ENCODE data around the gene DHX35. TPM values are rescaled to one million over a fixed set of nuclear protein-coding genes. Genes with fewer than 3 reads are reported as not detected.

Gene DHX35
- total and polyA plus RNA-seq, 10 of the 15 experiments (the other 5 are each of a cell fraction or from before 2014, with no cell fraction given), result 4.3 to 21.6 (median 14.9) TPM

- no peak for DNase-seq (ENCODE audit: low read depth, low spot score)
- no peaks in the 10 kb centered on the region for H4K20me1 ChIP-seq (ENCODE audit: control insufficient read depth, insufficient read depth)
- no peak overlapping the region for H2AFZ ChIP-seq (ENCODE audit: control insufficient read depth, low read depth, low read length)
- no peaks in the 10 kb centered on the region for H3K9me3 ChIP-seq (replicated peaks; ENCODE audit: control insufficient read depth, insufficient read depth, low read length)
- BruUV-seq (replicated peaks), result no TSS peak
- no peaks in the 10 kb centered on the region for H3K79me2 ChIP-seq (ENCODE audit: control insufficient read depth, insufficient read depth, low read length)
- H3K27ac ChIP-seq (ENCODE audit: control insufficient read depth, insufficient read depth), result no peak overlapping the region
- ATAC-seq, result no peak
- H3K27me3 ChIP-seq (replicated peaks in 1 of 2; ENCODE audit: control insufficient read depth in 2 of 2, insufficient read depth in 2 of 2, low read length in 1 of 2), result no peaks in the 10 kb centered on the region
- intact Hi-C loops (cut with micrococcal nuclease; ENCODE audit: unreplicated experiment) (no loop called here), in situ Hi-C loops (cut with MboI) (no loop called here)
- no peak overlapping the region for H3K9ac ChIP-seq (ENCODE audit: control insufficient read depth, insufficient read depth, low read length)
- POLR2A ChIA-PET, result no interaction called here
- H3K4me3 ChIP-seq, result no peak overlapping the region
- RAD21 ChIA-PET (ENCODE audit: unreplicated experiment), result no interaction called here
- TF ChIP-seq PKNOX1 (IDR thresholded peaks at IDR 0.05) (no peak), PRDM15 (CRISPR knock-in tag; IDR thresholded peaks at IDR 0.05) (no peak), STAT3 (IDR thresholded peaks at IDR 0.05; ENCODE audit: low read depth, low read length) (no peak), RAD51 (IDR thresholded peaks at IDR 0.05) (no peak), POLR2A (IDR thresholded peaks at IDR 0.05; ENCODE audit: low read depth, low read length) (no peak), STAT1 (conservative IDR thresholded peaks at IDR 0.05) (no peak), CHD4 (IDR thresholded peaks at IDR 0.05) (no peak), ATF7 (IDR thresholded peaks at IDR 0.05; ENCODE audit: low read depth) (no peak), RAD21 (IDR thresholded peaks at IDR 0.05; ENCODE audit: insufficient read depth, low read depth, low read length) (no peak), NBN (IDR thresholded peaks at IDR 0.05) (no peak), BRCA1 (IDR thresholded peaks at IDR 0.05; ENCODE audit: low read depth, low read length) (no peak), ELK1 (IDR thresholded peaks at IDR 0.05; ENCODE audit: low read depth, low read length) (no peak), BHLHE40 (IDR thresholded peaks at IDR 0.05; ENCODE audit: borderline replicate concordance in 1 of 2, low read depth in 2 of 2, low read length in 1 of 2) (no peak), RFX5 (IDR thresholded peaks at IDR 0.05; ENCODE audit: low read depth, low read length) (no peak), SREBF1 (IDR thresholded peaks at IDR 0.05; ENCODE audit: low read length) (no peak), TAF1 (IDR thresholded peaks at IDR 0.05; ENCODE audit: borderline replicate concordance, low read depth, low read length) (no peak), HDAC6 (IDR thresholded peaks at IDR 0.05; ENCODE audit: unreplicated experiment) (no peak), IRF4 (IDR thresholded peaks at IDR 0.05; ENCODE audit: low read depth, low read length) (no peak)
- TF ChIP-seq, protein P1, sequence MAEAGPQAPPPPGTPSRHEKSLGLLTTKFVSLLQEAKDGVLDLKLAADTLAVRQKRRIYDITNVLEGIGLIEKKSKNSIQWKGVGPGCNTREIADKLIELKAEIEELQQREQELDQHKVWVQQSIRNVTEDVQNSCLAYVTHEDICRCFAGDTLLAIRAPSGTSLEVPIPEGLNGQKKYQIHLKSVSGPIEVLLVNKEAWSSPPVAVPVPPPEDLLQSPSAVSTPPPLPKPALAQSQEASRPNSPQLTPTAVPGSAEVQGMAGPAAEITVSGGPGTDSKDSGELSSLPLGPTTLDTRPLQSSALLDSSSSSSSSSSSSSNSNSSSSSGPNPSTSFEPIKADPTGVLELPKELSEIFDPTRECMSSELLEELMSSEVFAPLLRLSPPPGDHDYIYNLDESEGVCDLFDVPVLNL (IDR thresholded peaks at IDR 0.05; ENCODE audit: low read depth, low read length), result no peak
- FAIRE-seq, result no peak
- WGBS (ENCODE audit: insufficient coverage, insufficient replicate concordance, low lambda C conversion rate, missing lambda C conversion rate), result 97% methylated on average over 8 of the region's 8 CpGs
- CTCF ChIA-PET, result interaction anchor here (1.1 to 1.4 kb wide), 4 partner anchors 8 to 92 kb away, joined by 3 to 5 read pairs (median 4); partner anchors contain the start of gene DHX35
- SMC1A ChIA-PET (ENCODE audit: uncharacterized antibody, unreplicated experiment), result interaction anchor here (1.0 to 1.2 kb wide), 2 partner anchors 9 to 11 kb away, joined by 3 read pairs; partner anchors contain the start of gene DHX35
- peaks cover 18 to 35% of the 10 kb centered on the region in 2 experiments for H3K36me3 ChIP-seq (ENCODE audit: control insufficient read depth in 2 of 2, insufficient read depth in 2 of 2, low read length in 1 of 2)
- no peak overlapping the region for H3K4me2 ChIP-seq (ENCODE audit: control insufficient read depth, insufficient read depth)
- no peaks in the 10 kb centered on the region for H3K4me1 ChIP-seq (ENCODE audit: control insufficient read depth, insufficient read depth, low read length)
Measured at GRCh38 chr20:38953630-38954340, 8.4 kb upstream of the DHX35 start.
